GM18951 (cell line): ENCODE measurements around the gene KCNJ15.

ENCODE experiments used
- POLR2A ChIP-seq: IDR thresholded peaks from 4 replicates; pipeline ENCODE4 v1.6.1; 2011; ENCODE audit warnings: mild to moderate bottlenecking; ENCODE audit not compliant: insufficient read length, insufficient read depth; ENCODE audit errors: extremely low read depth
- in situ Hi-C: fragments of 300-500 bp; cut with MboI; formaldehyde crosslinking; loops from one replicate; pipeline ENCODE4 v1.12.0; 2022; ENCODE audit warnings: low sequenced_read_pairs, mixed read lengths, inconsistent platforms; ENCODE audit not compliant: unreplicated experiment

Gene KCNJ15

GRCh38 chr21:38267136-38267755 is 10.5 kb downstream of the KCNJ15 start:
- no peak for TF ChIP-seq POLR2A
- in situ Hi-C loops, result no loop called here

- TF ChIP-seq POLR2A, result no peak
- in situ Hi-C loops, result no loop called here
These were observed 11.4 kb downstream of the KCNJ15 start for GRCh38 chr21:38267991-38268863.

GRCh38 chr21:38268864-38269575 is 12.2 kb downstream of the KCNJ15 start:
- TF ChIP-seq POLR2A, result no peak
- in situ Hi-C loops, result no loop called here

- in situ Hi-C loops, result no loop called here
- TF ChIP-seq POLR2A, result no peak
These were observed 12.8 kb downstream of the KCNJ15 start for GRCh38 chr21:38269576-38269936.

GRCh38 chr21:38272215-38272614 is 15.4 kb downstream of the KCNJ15 start:
- in situ Hi-C loops, result no loop called here
- TF ChIP-seq POLR2A, result no peak

GRCh38 chr21:38273745-38274542 is 17.2 kb downstream of the KCNJ15 start:
- no peak for TF ChIP-seq POLR2A
- in situ Hi-C loops, result no loop called here

GRCh38 chr21:38277501-38278131 is 20.8 kb downstream of the KCNJ15 start:
- in situ Hi-C loops, result no loop called here
- no peak for TF ChIP-seq POLR2A

GRCh38 chr21:38280454-38280853 is 23.7 kb downstream of the KCNJ15 start:
- in situ Hi-C loops, result no loop called here
- no peak for TF ChIP-seq POLR2A

- no peak for TF ChIP-seq POLR2A
- in situ Hi-C loops, result no loop called here
These were observed 24.1 kb downstream of the KCNJ15 start for GRCh38 chr21:38280867-38281266.

GRCh38 chr21:38282921-38283320 is 26.1 kb downstream of the KCNJ15 start:
- no peak for TF ChIP-seq POLR2A
- in situ Hi-C loops, result no loop called here

- TF ChIP-seq POLR2A, result no peak
- in situ Hi-C loops, result no loop called here
These were observed 27.4 kb downstream of the KCNJ15 start for GRCh38 chr21:38284216-38284615.

GRCh38 chr21:38286739-38287471 is 30.1 kb downstream of the KCNJ15 start:
- TF ChIP-seq POLR2A, result no peak
- in situ Hi-C loops, result no loop called here

GRCh38 chr21:38287476-38287875 is 30.7 kb downstream of the KCNJ15 start:
- no peak for TF ChIP-seq POLR2A
- in situ Hi-C loops, result no loop called here
